AG04450 (cell line): Measurements from ENCODE around the gene ADGRD2. TPM values are rescaled to one million over a fixed set of nuclear protein-coding genes. Genes with fewer than 3 reads are reported as not detected.

ENCODE experiments used
- CTCF ChIA-PET: fragments of 300-600, 350-600 bp; formaldehyde crosslinking; extraction: SDS; loops from one replicate; lab custom pipeline; 2022; ENCODE audit warnings: antibody characterized with exemption, inconsistent platforms; lab: Charles Lee
- POLR2A ChIA-PET: fragments of 350-600 bp; formaldehyde crosslinking; extraction: SDS; loops from one replicate; lab custom pipeline; 2021; ENCODE audit warnings: antibody characterized with exemption, inconsistent platforms; lab: Yijun Ruan, JAX
- DNase-seq: peaks from one replicate; pipeline ENCODE4 v3.0.0-alpha.2; 2011; ENCODE audit warnings: low read depth, low spot score
- H3K27ac ChIP-seq: one replicate; pipeline ENCODE4 v1.5.1; 2012; ENCODE audit warnings: low read depth, low read length, control low read depth
- H3K27me3 ChIP-seq: one replicate; pipeline ENCODE4 v1.6.0; 2012; ENCODE audit warnings: low read length; ENCODE audit not compliant: control insufficient read depth, insufficient read depth
- H3K4me3 ChIP-seq: 2 replicates; pipeline ENCODE4 v1.5.1; 2011; ENCODE audit warnings: mild to moderate bottlenecking, low read depth, low read length, control low read depth
- H3K9me3 ChIP-seq: 2 replicates; pipeline ENCODE4 v1.5.1; 2012; ENCODE audit warnings: low read length; ENCODE audit not compliant: control insufficient read depth, insufficient read depth
- polyA plus RNA-seq: library from polyadenylated mRNA; depleted of rRNA; stranded (reverse); fragments of >200 nt; gene quantifications from 2 replicates; pipeline ENCODE4 v1.2.3, GENCODE V29; 2011
- TF ChIP-seq, protein P1 (sequence below): IDR thresholded peaks from 2 replicates; pipeline ENCODE4 v1.5.1; 2011; ENCODE audit warnings: low read depth, low read length, control low read depth, inconsistent platforms

Gene ADGRD2
- polyA plus RNA-seq, 1 experiment, result not detected

DNA sequence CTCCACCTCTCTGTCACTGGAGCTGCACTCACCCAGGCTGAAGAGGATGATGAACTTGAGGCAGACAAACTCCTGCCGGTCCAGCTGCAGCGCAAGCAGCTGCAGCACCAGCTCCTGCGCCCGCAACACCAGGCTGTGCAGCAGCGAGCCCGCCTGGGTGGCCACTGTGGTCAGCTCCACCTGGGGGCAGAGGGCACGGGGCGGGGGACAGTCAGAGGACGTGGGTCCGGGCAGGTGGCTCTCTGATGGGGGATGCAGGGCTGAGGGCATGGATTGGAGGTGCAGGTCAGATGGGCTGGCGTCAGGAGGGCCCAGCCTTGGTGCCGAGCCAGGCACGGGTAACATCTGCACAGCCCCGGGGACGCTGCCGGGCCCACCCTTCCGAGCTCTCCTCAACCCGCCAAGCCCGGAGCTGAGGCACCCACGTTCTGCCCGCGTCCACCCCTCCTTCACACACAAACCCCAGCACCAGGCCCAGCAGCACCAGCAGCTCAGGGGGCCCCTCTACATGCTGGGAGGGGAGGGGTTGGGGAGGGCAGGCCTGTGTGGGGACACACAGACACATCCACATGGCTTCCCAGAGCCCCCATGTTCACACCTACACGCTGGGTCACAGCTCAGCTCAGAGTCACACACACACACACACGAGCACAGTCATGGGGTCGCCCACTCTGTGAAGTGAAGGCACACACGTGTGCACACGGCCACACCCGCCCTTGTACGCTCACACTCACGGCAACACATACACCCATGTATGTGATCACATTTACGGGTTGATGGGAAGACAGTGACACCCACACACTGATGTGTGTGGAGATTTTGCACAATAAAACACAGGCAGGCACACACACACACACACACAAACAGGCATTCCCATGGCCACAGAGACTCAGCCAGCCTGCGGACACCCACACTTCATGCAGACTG, 41.1 kb downstream of the ADGRD2 start:
- H3K27ac ChIP-seq, result no peak overlapping the region
- CTCF ChIA-PET, result no interaction called here

DNA sequence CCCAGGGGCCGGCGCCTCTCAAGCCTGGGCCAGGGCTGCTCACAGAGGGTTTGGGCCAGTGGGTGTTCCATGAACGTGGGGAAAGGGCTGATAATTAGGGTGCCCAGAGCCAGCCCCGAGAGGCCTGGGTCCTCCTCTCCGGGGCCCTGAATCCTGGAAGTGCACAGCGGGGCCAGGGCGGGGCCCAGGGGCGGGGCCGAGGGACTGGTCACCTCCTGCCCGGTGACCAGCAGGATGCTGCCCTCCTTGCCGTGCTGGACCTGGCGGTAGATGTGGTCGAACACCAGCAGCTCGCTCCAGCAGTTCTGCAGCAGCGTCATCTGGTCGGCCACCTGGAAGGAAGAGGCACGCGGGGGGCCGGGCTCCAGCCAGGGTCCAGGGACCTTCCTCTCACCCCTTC, 42.6 kb downstream of the ADGRD2 start:
- ChIA-PET POLR2A (no interaction called here), CTCF (no interaction called here)
- H3K27ac ChIP-seq, result no peak overlapping the region
- H3K9me3 ChIP-seq, result no peaks in the 10 kb centered on the region; the same call in 1 of the 2 replicates
- TF ChIP-seq, protein P1, sequence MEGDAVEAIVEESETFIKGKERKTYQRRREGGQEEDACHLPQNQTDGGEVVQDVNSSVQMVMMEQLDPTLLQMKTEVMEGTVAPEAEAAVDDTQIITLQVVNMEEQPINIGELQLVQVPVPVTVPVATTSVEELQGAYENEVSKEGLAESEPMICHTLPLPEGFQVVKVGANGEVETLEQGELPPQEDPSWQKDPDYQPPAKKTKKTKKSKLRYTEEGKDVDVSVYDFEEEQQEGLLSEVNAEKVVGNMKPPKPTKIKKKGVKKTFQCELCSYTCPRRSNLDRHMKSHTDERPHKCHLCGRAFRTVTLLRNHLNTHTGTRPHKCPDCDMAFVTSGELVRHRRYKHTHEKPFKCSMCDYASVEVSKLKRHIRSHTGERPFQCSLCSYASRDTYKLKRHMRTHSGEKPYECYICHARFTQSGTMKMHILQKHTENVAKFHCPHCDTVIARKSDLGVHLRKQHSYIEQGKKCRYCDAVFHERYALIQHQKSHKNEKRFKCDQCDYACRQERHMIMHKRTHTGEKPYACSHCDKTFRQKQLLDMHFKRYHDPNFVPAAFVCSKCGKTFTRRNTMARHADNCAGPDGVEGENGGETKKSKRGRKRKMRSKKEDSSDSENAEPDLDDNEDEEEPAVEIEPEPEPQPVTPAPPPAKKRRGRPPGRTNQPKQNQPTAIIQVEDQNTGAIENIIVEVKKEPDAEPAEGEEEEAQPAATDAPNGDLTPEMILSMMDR, result no peak
- no peak for DNase-seq
- H3K4me3 ChIP-seq, result no peak overlapping the region
- peaks cover 81% of the 10 kb centered on the region for H3K27me3 ChIP-seq

More for the DNA sequence above, 41.1 kb downstream of the ADGRD2 start:
- H3K4me3 ChIP-seq, result no peak overlapping the region
- POLR2A ChIA-PET, result no interaction called here
- TF ChIP-seq, protein P1, result no peak
- H3K27me3 ChIP-seq, result peaks cover 86% of the 10 kb centered on the region
- H3K9me3 ChIP-seq, result no peaks in the 10 kb centered on the region; the same call in 1 of the 2 replicates
- no peak for DNase-seq

DNA sequence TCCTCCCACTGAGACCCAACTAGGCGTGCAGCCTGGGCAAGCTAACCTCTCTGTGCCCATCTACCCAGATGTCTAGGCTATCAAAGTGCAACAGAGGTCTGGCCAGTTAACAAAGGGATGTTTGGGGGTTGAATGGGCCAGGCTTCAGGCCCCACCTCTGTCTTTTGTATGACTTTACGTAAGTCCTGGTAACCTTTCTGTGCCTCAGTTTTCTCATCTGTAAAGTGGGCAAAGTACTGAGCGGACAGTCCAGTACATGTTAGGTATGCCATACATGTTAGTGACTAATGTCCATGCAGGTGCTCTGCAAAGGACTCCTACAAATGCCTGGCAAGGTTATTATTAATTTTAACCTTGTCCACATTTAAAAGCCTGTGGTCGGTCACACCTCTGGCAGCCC, 43.0 kb downstream of the ADGRD2 start:
- no peak for DNase-seq
- ChIA-PET CTCF (no interaction called here), POLR2A (no interaction called here)
- no peak overlapping the region for H3K4me3 ChIP-seq
- peaks cover 80% of the 10 kb centered on the region for H3K27me3 ChIP-seq
- H3K27ac ChIP-seq, result no peak overlapping the region
- TF ChIP-seq, protein P1, result no peak
- H3K9me3 ChIP-seq, result no peaks in the 10 kb centered on the region; the same call in 1 of the 2 replicates

DNA sequence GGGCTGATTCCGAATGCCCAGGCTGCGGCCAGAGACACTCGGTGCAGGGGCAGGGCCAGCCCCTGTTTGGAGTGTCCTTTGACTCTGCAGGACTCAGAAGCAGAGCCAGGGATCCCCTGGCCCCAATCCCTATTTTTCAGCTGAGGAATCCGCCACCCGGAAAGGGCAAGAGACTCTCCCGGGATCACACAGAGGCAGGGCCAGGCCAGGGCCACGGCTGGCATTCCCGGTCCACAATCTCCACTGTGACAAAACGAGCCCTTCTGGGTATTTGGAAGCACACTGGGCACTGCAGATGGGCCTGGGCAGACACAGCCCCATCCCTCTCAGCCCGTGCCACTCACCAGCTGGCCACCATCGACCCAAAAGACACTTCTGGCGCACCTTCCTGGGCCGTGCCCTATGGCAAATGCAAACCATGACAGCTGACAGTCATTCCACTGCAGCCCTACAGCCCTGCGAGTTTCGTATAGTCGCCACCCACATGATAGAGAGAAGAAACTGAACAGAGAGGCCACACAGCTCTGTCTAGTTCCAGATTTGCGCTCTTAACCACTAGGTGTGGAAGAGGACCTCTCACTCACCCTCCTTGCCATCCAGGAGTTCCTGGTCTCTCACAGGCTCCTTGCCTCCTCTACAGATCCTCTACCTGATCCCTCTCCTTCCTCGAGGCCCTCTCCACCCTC, 43.7 kb downstream of the ADGRD2 start:
- DNase-seq, result no peak
- TF ChIP-seq, protein P1, result no peak
- no peak overlapping the region for H3K27ac ChIP-seq
- H3K27me3 ChIP-seq, result peaks cover 80% of the 10 kb centered on the region
- ChIA-PET POLR2A (no interaction called here), CTCF (interaction anchor here (0.6 kb wide), 1 partner anchor 42 kb away, joined by 7 read pairs; no protein-coding TSS in a partner anchor)
- no peak overlapping the region for H3K4me3 ChIP-seq
- H3K9me3 ChIP-seq, result no peaks in the 10 kb centered on the region; the same call in 1 of the 2 replicates
